Neuronal stem cell (in vitro differentiated cells): ENCODE results near the gene GRIK3.
A peak's percentile ranks its signal among the peaks of the same experiment; 100 is the strongest.

Experiments used
- DNase-seq: peaks from one replicate; pipeline ENCODE4 v3.0.0-alpha.2; 2013; ENCODE audit warnings: low spot score
- H2AFZ ChIP-seq: one replicate; pipeline ENCODE4 v1.6.1; 2013; ENCODE audit warnings: mild to moderate bottlenecking, low read length, inconsistent platforms
- H2AK5ac ChIP-seq: 2 replicates; pipeline ENCODE4 v1.6.1; 2013; ENCODE audit warnings: low read depth, mild to moderate bottlenecking, inconsistent platforms, low read length, moderate library complexity, mixed read lengths
- H2BK120ac ChIP-seq: 2 replicates; pipeline ENCODE4 v1.6.1; 2013; ENCODE audit warnings: low read depth, mild to moderate bottlenecking, inconsistent platforms, low read length, moderate library complexity, mixed read lengths
- H2BK12ac ChIP-seq: one replicate; pipeline ENCODE4 v1.6.1; 2013; ENCODE audit warnings: low read length, inconsistent platforms
- H2BK15ac ChIP-seq: 2 replicates; pipeline ENCODE4 v1.6.1; 2013; ENCODE audit warnings: mild to moderate bottlenecking, low read length, inconsistent platforms, mixed read lengths
- H2BK5ac ChIP-seq: one replicate; pipeline ENCODE4 v1.6.1; 2013; ENCODE audit warnings: inconsistent platforms, mild to moderate bottlenecking, low read length, moderate library complexity
- H3K14ac ChIP-seq: one replicate; pipeline ENCODE4 v1.6.1; 2013; ENCODE audit warnings: low read length, inconsistent platforms
- H3K18ac ChIP-seq: 2 replicates; pipeline ENCODE4 v1.6.1; 2013; ENCODE audit warnings: low read length, inconsistent platforms
- H3K23ac ChIP-seq: 2 replicates; pipeline ENCODE4 v1.6.1; 2013; ENCODE audit warnings: low read depth, mild to moderate bottlenecking, mixed read lengths, low read length, inconsistent platforms; ENCODE audit not compliant: poor library complexity
- H3K27ac ChIP-seq: replicated peaks from 3 replicates; pipeline ENCODE4 v1.5.1; 2013; ENCODE audit warnings: low read length, inconsistent platforms
- H3K27me3 ChIP-seq, 3 experiments: 2 replicates each; pipeline ENCODE4 v1.6.1; 2013; ENCODE audit warnings: low read length in 3 of 3, mild to moderate bottlenecking in 2 of 3, inconsistent platforms in 1 of 3, low read depth in 1 of 3, mixed read lengths in 1 of 3, moderate library complexity in 1 of 3; ENCODE audit not compliant: control insufficient read depth in 3 of 3, insufficient read depth in 3 of 3
- H3K36me3 ChIP-seq, 2 donors: replicated peaks in 1 of 2; 2 replicates each; pipeline ENCODE4 v1.6.1; 2013; ENCODE audit warnings: low read length in 2 of 2; ENCODE audit not compliant: control insufficient read depth in 2 of 2, insufficient read depth in 2 of 2
- H3K4ac ChIP-seq: 2 replicates; pipeline ENCODE4 v1.6.1; 2013; ENCODE audit warnings: inconsistent platforms, mild to moderate bottlenecking, low read length, moderate library complexity
- H3K4me1 ChIP-seq, 2 donors: 1 replicate in 1 of 2; 2 replicates in 1 of 2; pipeline ENCODE4 v1.6.1; 2013; ENCODE audit warnings: low read length in 2 of 2, low read depth in 1 of 2; ENCODE audit not compliant: control insufficient read depth in 2 of 2, insufficient read depth in 1 of 2
- H3K4me2 ChIP-seq: one replicate; pipeline ENCODE4 v1.6.1; 2013; ENCODE audit warnings: mild to moderate bottlenecking, low read length, inconsistent platforms; ENCODE audit not compliant: insufficient read depth, poor library complexity, severe bottlenecking
- H3K4me3 ChIP-seq, 2 donors: 2 replicates each; pipeline ENCODE4 v1.5.1; 2013; ENCODE audit warnings: low read length in 2 of 2, mild to moderate bottlenecking in 2 of 2, inconsistent platforms in 1 of 2, moderate library complexity in 1 of 2
- H3K79me1 ChIP-seq: one replicate; pipeline ENCODE4 v1.6.1; 2013; ENCODE audit warnings: low read depth, mild to moderate bottlenecking, inconsistent platforms, low read length, moderate library complexity
- H3K9ac ChIP-seq: one replicate; pipeline ENCODE4 v1.6.1; 2013; ENCODE audit warnings: mild to moderate bottlenecking, low read depth, low read length, inconsistent platforms; ENCODE audit not compliant: poor library complexity
- H3K9me3 ChIP-seq, 2 donors: replicated peaks in 1 of 2; 2 replicates each; pipeline versions ENCODE3 to v1.6.1; 2013; ENCODE audit warnings: low read length in 2 of 2, mild to moderate bottlenecking in 2 of 2, inconsistent platforms in 1 of 2, low read depth in 1 of 2, mixed read lengths in 1 of 2, moderate library complexity in 1 of 2; ENCODE audit not compliant: control insufficient read depth in 2 of 2, insufficient read depth in 1 of 2
- H4K8ac ChIP-seq: one replicate; pipeline ENCODE4 v1.6.1; 2013; ENCODE audit warnings: low read depth, mild to moderate bottlenecking, inconsistent platforms, low read length, moderate library complexity
- H4K91ac ChIP-seq: one replicate; pipeline ENCODE4 v1.6.1; 2013; ENCODE audit warnings: low read length, low read depth, mild to moderate bottlenecking, inconsistent platforms; ENCODE audit not compliant: poor library complexity
- WGBS, 2 donors: extraction: QIAGEN DNeasy Blood & Tissue Kit; methylation state at CpG; one replicate each; pipeline ENCODE4 v1.1.7; 2013; ENCODE audit warnings: missing lambda C conversion rate in 2 of 2, mixed read lengths in 1 of 2; ENCODE audit not compliant: insufficient read length in 2 of 2, insufficient replicate concordance in 1 of 2; ENCODE audit errors: extremely low coverage in 2 of 2; 5-methylcytosine and 5-hydroxymethylcytosine counted together

The GRIK3 gene

DNA sequence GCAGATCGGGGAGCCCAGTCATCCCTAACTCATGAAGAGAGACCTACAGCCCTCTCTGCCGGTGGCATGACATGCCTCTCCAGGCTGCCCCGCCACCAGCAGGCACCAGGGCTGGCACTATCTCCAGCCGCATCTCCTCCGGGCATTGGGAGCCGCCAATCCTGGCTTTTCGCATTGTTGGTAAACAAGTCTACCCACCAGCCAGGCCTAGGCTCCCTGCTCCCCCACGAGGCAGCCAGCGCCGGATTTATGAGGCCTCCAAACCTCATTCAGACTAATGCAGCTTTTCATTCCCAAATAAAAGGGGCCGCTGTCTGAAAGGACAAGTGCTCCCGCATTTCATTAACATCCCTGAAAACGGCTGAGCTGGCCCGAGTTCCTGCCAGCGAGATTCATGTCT, 3.4 kb upstream of the GRIK3 start:
- Histone ChIP-seq H3K27me3 (peaks cover 19 to 79% (median 41%) of the 10 kb centered on the region in 3 experiments), H3K9me3 (no peaks in the 10 kb centered on the region), H2BK12ac (no peak overlapping the region), H2AK5ac (no peak overlapping the region), H3K4me2 (peak overlapping the region; percentile 31), H2BK5ac (no peak overlapping the region), H2BK15ac (no peak overlapping the region), H2AFZ (no peak overlapping the region), H3K4me3 (no peak overlapping the region), H3K79me1 (no peaks in the 10 kb centered on the region), H3K14ac (no peak overlapping the region), H3K18ac (peak overlapping the region; percentile 7), H4K8ac (no peak overlapping the region), H3K36me3 (no peaks in the 10 kb centered on the region), H3K27ac (no peak overlapping the region), H3K23ac (no peak overlapping the region), H3K4me1 (peaks cover 0 to 48% of the 10 kb centered on the region in 2 donors), H2BK120ac (no peak overlapping the region), H4K91ac (no peak overlapping the region), H3K4ac (no peak overlapping the region), H3K9ac (no peak overlapping the region)
- no CpG with 5 or more reads among the region's 15 CpGs for WGBS, 2 donors
- no peak for DNase-seq

DNA sequence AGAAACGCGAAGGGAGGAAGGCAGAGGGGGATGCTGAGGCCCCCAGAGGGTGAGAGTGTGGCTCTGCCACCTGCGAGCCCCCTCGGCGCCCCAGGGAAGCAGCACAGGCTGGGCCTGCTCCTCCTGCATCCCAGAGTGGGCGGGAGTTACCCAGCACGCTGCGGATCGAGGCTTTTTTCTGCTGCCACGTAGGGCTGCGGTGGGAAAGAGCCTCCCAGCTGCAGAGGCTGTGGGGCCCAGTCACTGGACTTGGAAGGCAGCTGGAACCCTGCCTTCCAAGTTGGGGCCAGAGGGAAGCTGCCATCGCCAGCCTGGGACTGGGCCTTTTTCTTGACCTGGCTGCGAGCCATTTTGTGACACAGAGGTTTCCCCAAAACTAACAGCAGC, 2.3 kb upstream of the GRIK3 start:
- no peak overlapping the region for H3K4ac ChIP-seq
- peak overlapping the region; percentile 10 for H2BK12ac ChIP-seq
- no CpG with 5 or more reads among the region's 13 CpGs for WGBS, 2 donors
- no peak overlapping the region for H3K27ac ChIP-seq
- H3K27me3 ChIP-seq, result peaks cover 26 to 89% (median 51%) of the 10 kb centered on the region in 3 experiments
- no peaks in the 10 kb centered on the region for H3K79me1 ChIP-seq
- H3K4me3 ChIP-seq, result no peak overlapping the region
- no peak overlapping the region for H2AK5ac ChIP-seq
- H3K14ac ChIP-seq, result no peak overlapping the region
- H2BK120ac ChIP-seq, result no peak overlapping the region
- H3K36me3 ChIP-seq, result no peaks in the 10 kb centered on the region
- H3K4me2 ChIP-seq, result no peak overlapping the region
- H3K4me1 ChIP-seq, result peaks cover 0 to 56% of the 10 kb centered on the region in 2 donors
- no peak overlapping the region for H2AFZ ChIP-seq
- H3K9me3 ChIP-seq, result no peaks in the 10 kb centered on the region
- DNase-seq, result no peak
- H2BK15ac ChIP-seq, result peak overlapping the region; percentile 29
- no peak overlapping the region for H3K9ac ChIP-seq
- peak overlapping the region; percentile 6 for H3K18ac ChIP-seq
- no peak overlapping the region for H4K91ac ChIP-seq
- peak overlapping the region; percentile 14 for H3K23ac ChIP-seq
- H4K8ac ChIP-seq, result peak overlapping the region; percentile 45
- no peak overlapping the region for H2BK5ac ChIP-seq

DNA sequence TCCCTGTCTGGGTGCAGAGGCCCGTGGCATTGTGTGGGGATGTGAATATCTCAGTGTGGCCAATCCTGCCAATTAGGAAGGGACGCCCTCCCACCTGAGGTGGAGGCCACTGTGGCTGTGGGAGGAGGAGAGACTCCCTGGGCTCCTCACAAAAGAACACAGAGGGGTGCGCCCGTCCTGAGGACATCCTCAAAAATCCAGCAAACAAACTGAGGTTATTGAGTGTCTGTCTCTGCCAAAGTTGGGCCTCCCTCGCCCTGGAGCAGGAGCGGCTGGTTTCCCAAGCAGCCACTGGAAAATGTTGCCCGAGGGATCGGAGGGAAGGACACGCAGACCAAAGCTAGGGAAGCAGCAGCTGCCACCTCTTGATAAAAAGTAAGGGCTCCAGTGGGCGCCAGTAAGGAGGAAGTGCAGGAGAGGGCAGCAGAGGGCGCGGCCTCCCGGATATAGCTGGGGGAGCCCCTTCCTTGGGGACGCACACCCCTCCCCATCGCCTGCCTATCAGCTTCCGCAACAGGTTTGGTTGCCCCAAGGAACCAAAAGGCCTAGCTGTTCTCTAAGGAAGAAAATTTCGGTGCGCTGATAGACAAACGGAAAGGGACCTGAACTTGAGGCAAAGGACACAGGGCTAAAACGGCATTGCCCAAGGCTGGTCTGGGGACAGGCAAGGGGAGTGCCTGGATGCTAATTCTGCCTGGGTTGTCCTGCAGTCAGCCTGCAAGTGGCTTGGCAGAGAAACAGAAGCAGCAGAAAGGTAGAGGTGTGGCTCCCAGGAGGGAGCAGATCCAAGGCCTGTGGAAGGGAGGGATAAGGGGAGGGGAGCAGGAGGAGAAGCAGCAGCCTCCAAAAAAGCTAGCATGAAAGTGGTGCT, 1.7 kb upstream of the GRIK3 start:
- Histone ChIP-seq H3K14ac (no peak overlapping the region), H3K27me3 (peaks cover 26 to 94% (median 56%) of the 10 kb centered on the region in 3 experiments), H3K9ac (no peak overlapping the region), H3K79me1 (no peaks in the 10 kb centered on the region), H3K18ac (peak overlapping the region; percentile 6), H2BK12ac (peak overlapping the region; percentile 10), H3K27ac (no peak overlapping the region), H3K4ac (no peak overlapping the region), H2BK15ac (peak overlapping the region; percentile 29), H2BK5ac (no peak overlapping the region), H2AK5ac (no peak overlapping the region), H2AFZ (no peak overlapping the region), H3K4me2 (no peak overlapping the region), H3K9me3 (no peaks in the 10 kb centered on the region), H2BK120ac (no peak overlapping the region), H4K91ac (no peak overlapping the region), H4K8ac (no peak overlapping the region), H3K36me3 (no peaks in the 10 kb centered on the region), H3K4me3 (no peak overlapping the region), H3K23ac (peak overlapping the region; percentile 14), H3K4me1 (peaks cover 0 to 60% of the 10 kb centered on the region in 2 donors)
- no peak for DNase-seq
- no CpG with 5 or more reads among the region's 20 CpGs for WGBS, 2 donors

DNA sequence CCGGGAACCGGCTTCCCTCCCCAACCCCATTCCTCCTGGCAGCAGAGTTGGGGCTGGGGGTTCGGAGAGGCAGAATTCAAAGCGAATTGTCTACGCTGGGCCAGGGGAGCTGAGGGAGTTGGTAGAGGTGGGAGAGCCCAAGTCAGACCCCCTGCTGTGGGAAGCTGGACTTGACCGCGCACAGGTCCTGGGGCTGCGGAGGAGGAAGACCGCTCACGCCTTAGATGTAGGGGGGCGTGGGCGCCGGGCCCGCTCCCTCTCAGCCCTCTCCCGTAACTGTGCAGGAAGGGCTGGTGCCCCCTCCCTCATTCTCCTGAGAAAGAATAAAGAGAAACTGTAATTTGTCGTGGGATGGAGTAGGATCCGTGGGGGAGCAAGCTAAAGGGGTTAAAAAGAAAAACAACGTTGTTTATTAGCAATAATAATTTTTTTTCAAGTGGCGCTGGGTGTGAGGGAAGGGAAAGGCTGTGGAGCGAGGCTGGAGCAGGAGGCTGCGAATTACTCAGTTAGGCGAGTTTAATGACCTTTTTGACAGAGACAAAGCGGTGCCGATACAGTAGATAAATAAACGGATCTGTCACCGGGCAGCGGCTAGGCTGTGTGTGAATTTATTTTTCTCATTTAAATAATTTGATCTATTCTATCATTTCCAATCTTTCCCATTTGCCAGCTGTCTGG, 838 bp upstream of the GRIK3 start:
- Histone ChIP-seq H3K79me1 (no peaks in the 10 kb centered on the region), H3K4me1 (peaks cover 0 to 60% of the 10 kb centered on the region in 2 donors), H2BK120ac (no peak overlapping the region), H3K9ac (peak overlapping the region; percentile 33), H3K4me3 (no peak overlapping the region), H2AK5ac (peak overlapping the region; percentile 87), H3K23ac (peak overlapping the region; percentile 85), H3K36me3 (no peaks in the 10 kb centered on the region), H2BK12ac (no peak overlapping the region), H3K27ac (no peak overlapping the region), H2BK5ac (no peak overlapping the region), H2AFZ (no peak overlapping the region), H3K27me3 (peaks cover 26 to 93% (median 61%) of the 10 kb centered on the region in 3 experiments), H3K4ac (no peak overlapping the region), H3K18ac (peak overlapping the region; percentile 73), H4K8ac (no peak overlapping the region), H4K91ac (no peak overlapping the region), H3K14ac (peak overlapping the region; percentile 63), H2BK15ac (peak overlapping the region; percentile 73), H3K4me2 (peak overlapping the region; percentile 91), H3K9me3 (no peaks in the 10 kb centered on the region)
- DNase-seq, result no peak
- WGBS, 2 donors, result no CpG with 5 or more reads among the region's 27 CpGs
